ENCODE data around the gene ITGB3BP. TPM values are rescaled to one million over a fixed set of nuclear protein-coding genes. Genes with fewer than 3 reads are reported as not detected.

Gene ITGB3BP
- total and polyA plus RNA-seq, 5 donors from 2014 or later: 11.3 to 29.9 (median 23.3) TPM

- Histone ChIP-seq H3K27ac (ENCODE audit: insufficient read depth, low read length, poor library complexity, severe bottlenecking) (no peak overlapping the region), H3K9me3 (ENCODE audit: control insufficient read depth in 2 of 2, low read length in 2 of 2) (no peaks in the 10 kb centered on the region), H3K36me3 (ENCODE audit: control insufficient read depth, insufficient read depth, low read length) (peaks cover 48% of the 10 kb centered on the region), H3K27me3 (ENCODE audit: control insufficient read depth, insufficient read depth, low read length) (no peaks in the 10 kb centered on the region), H3K4me3 (ENCODE audit: low read depth, low read length) (no peak overlapping the region), H3K4me1 (ENCODE audit: control insufficient read depth, insufficient read depth, low read length, poor library complexity, severe bottlenecking) (no peaks in the 10 kb centered on the region)
- Mint-ChIP-seq H3K4me1 (peaks cover 0 to 3% (median 0%) of the 10 kb centered on the region in 4 donors), H3K9me3 (no peaks in the 10 kb centered on the region), H3K27me3 (no peaks in the 10 kb centered on the region), H3K27ac (no peak overlapping the region), H3K4me3 (no peak overlapping the region), H3K36me3 (peaks cover 54% of the 10 kb centered on the region)
- DNase-seq (no peak), ATAC-seq (ENCODE audit: low read depth in 2 of 2) (no peak)
Observed at GRCh38 chr1:63401945-63402344, 121.1 kb downstream of the ITGB3BP start.

Other genes with a start within 250 kb of the ITGB3BP start
- gene FOXD3, start 200.7 kb downstream of the ITGB3BP start, total RNA-seq: not detected
- not detected for gene FOXD3, start 200.7 kb downstream of the ITGB3BP start, polyA plus RNA-seq
- 20.0 TPM for gene ALG6, start 155.6 kb downstream of the ITGB3BP start, total RNA-seq
- gene ALG6, start 155.6 kb downstream of the ITGB3BP start, polyA plus RNA-seq: 10 to 100 TPM; 21.1 to 26.7 (median 21.9) TPM
- gene EFCAB7, start 300 bp upstream of the ITGB3BP start, total RNA-seq: 13.1 TPM
- 1 to 10 TPM; 2.9 to 7.1 (median 4.1) TPM for gene EFCAB7, start 300 bp upstream of the ITGB3BP start, polyA plus RNA-seq
- gene PGM1, start 70.2 kb upstream of the ITGB3BP start, total RNA-seq: 12.6 TPM
- gene PGM1, start 70.2 kb upstream of the ITGB3BP start, polyA plus RNA-seq: 10 to 100 TPM; 24.2 to 35.4 (median 26.9) TPM

Measured in CD4-positive, CD25-positive, alpha-beta regulatory T cell (primary cell).